Liver (tissue), 3 donors: ENCODE data around the gene SUPT6H.

Experiments used
- CTCF ChIP-seq: fragments of 150-350 bp; IDR thresholded peaks from 2 replicates; pipeline ENCODE4 v1.5.1; 2017; ENCODE audit warnings: improper control_type of control experiment, low read depth, low read length; ENCODE audit not compliant: missing input control
- RXRA ChIP-seq, 2 donors: IDR thresholded peaks; 2 replicates each; pipeline ENCODE4 v1.6.1; 2017 to 2018; ENCODE audit warnings: antibody characterized with exemption in 2 of 2, mild to moderate bottlenecking in 1 of 2
- donor health status: healthy.
- donor health status: healthy.

GRCh38 chr17:28722417-28723158 lies 60.6 kb downstream of the SUPT6H start:
- TF ChIP-seq RXRA (IDR thresholded peaks at IDR 0.05) (no peak), CTCF (no peak)
